ENCODE data around the gene TGFBR2. TPM values are rescaled to one million over a fixed set of nuclear protein-coding genes. Genes with fewer than 3 reads are reported as not detected.

TGFBR2 gene
- total RNA-seq, 2 donors from 2014 or later = 6.0 to 9.6 TPM

DNA sequence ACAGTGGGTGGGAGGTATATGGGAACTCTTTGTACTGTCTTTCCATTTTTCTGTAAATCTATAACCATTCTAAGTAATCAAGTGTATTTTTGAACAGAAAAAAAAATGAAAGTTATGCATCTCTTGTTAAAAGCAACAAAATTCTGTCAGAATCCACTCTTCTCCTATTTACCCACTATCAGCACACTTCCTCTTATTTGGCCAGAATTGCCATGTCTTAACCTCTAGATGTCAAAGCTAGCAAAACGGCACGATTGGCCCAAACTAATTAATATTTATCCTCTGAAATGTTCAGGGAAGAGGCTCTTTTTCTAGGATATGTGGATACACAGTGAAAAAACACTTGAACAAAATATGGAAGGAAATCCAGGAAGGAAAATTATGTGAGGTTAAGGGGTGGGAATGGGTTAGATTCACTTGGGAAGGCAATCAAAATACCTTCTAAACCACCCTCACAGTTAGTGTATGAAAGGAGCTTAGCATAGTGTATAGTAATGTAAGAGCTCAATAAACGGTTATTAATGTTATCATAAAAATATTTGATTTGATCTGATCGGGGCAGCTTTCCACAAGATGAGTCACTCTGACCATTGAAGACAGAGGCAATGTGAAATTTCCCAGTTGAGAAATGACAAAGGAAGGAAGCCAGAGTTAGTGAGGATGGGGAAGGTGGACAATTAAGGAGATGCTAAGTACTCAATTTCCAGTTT lies 20.1 kb upstream of the TGFBR2 start:
- no peak overlapping the region for H3K4me3 Mint-ChIP-seq
- Histone ChIP-seq H3K27ac (ENCODE audit: low read depth, low read length) (no peak overlapping the region), H3K27me3 (ENCODE audit: control insufficient read depth, insufficient read depth, low read length, poor library complexity, severe bottlenecking) (no peaks in the 10 kb centered on the region), H3K36me3 (ENCODE audit: control insufficient read depth, insufficient read depth, low read length) (no peaks in the 10 kb centered on the region), H3K4me3 (ENCODE audit: low read length) (no peak overlapping the region), H3K4me1 (ENCODE audit: control insufficient read depth, insufficient read depth, low read length) (no peaks in the 10 kb centered on the region), H3K9ac (ENCODE audit: extremely low read depth, low read length, poor library complexity, severe bottlenecking) (no peak overlapping the region), H3K9me3 (ENCODE audit: control insufficient read depth, low read length) (no peaks in the 10 kb centered on the region)
- 93 to 96% methylated on average over 2 to 4 of the region's 4 CpGs for WGBS, 2 experiments (ENCODE audit: insufficient coverage in 1 of 2, insufficient read length in 1 of 2)
- H3K36me3 Mint-ChIP-seq (ENCODE audit: low read depth) = no peaks in the 10 kb centered on the region
- H3K4me1 Mint-ChIP-seq = peaks cover 9% of the 10 kb centered on the region
- H3K9me3 Mint-ChIP-seq = no peaks in the 10 kb centered on the region
- no peak overlapping the region for H3K27ac Mint-ChIP-seq
- no peak for DNase-seq
- TF ChIP-seq, protein P1, sequence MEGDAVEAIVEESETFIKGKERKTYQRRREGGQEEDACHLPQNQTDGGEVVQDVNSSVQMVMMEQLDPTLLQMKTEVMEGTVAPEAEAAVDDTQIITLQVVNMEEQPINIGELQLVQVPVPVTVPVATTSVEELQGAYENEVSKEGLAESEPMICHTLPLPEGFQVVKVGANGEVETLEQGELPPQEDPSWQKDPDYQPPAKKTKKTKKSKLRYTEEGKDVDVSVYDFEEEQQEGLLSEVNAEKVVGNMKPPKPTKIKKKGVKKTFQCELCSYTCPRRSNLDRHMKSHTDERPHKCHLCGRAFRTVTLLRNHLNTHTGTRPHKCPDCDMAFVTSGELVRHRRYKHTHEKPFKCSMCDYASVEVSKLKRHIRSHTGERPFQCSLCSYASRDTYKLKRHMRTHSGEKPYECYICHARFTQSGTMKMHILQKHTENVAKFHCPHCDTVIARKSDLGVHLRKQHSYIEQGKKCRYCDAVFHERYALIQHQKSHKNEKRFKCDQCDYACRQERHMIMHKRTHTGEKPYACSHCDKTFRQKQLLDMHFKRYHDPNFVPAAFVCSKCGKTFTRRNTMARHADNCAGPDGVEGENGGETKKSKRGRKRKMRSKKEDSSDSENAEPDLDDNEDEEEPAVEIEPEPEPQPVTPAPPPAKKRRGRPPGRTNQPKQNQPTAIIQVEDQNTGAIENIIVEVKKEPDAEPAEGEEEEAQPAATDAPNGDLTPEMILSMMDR (conservative IDR thresholded peaks at IDR 0.05) = no peak
- H3K27me3 Mint-ChIP-seq (ENCODE audit: insufficient read depth) = no peaks in the 10 kb centered on the region

DNA sequence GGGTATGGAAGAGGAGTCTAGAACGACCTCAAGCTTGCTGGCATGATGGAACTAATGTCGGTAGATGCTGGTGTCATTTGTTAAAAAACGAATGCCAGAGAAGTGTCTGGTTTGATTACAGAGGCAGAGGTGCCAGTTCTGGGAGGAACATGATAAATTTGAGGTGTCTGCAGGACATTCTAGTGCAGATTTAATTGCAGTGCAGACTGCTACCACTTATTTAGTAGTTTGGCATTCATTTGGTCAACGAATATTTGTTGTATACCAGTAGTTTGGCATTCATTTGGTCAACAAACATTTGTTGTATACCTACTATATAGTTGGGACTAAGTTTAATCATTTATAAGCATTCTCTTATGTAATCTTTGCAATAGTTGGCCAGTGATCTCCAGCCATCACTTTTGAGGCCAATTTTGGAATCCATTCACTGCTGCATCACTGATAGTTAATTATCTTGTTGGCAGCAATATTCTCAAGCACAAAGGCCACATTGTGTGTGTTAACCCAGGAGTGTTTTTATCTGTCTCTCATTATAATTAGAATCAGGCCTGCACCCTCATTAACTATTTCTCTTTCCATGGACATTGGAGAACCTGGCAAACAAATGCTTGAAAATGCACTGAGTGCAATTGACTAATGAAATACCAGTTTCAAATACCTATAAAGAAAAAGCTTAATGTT lies 19.5 kb upstream of the TGFBR2 start:
- no peak overlapping the region for H3K27ac ChIP-seq (ENCODE audit: low read depth, low read length)
- no peaks in the 10 kb centered on the region for H3K9me3 Mint-ChIP-seq
- no peaks in the 10 kb centered on the region for H3K27me3 ChIP-seq (ENCODE audit: control insufficient read depth, insufficient read depth, low read length, poor library complexity, severe bottlenecking)
- no peaks in the 10 kb centered on the region for H3K36me3 Mint-ChIP-seq (ENCODE audit: low read depth)
- no peaks in the 10 kb centered on the region for H3K27me3 Mint-ChIP-seq (ENCODE audit: insufficient read depth)
- H3K4me1 ChIP-seq (ENCODE audit: control insufficient read depth, insufficient read depth, low read length) = no peaks in the 10 kb centered on the region
- no peak for DNase-seq
- peaks cover 3% of the 10 kb centered on the region for H3K4me1 Mint-ChIP-seq
- no peak overlapping the region for H3K4me3 Mint-ChIP-seq
- TF ChIP-seq, protein P1 (conservative IDR thresholded peaks at IDR 0.05) = no peak
- H3K36me3 ChIP-seq (ENCODE audit: control insufficient read depth, insufficient read depth, low read length) = no peaks in the 10 kb centered on the region
- H3K9me3 ChIP-seq (ENCODE audit: control insufficient read depth, low read length) = no peaks in the 10 kb centered on the region
- no peak overlapping the region for H3K9ac ChIP-seq (ENCODE audit: extremely low read depth, low read length, poor library complexity, severe bottlenecking)
- H3K4me3 ChIP-seq (ENCODE audit: low read length) = no peak overlapping the region
- 90 to 94% methylated on average over 3 to 4 of the region's 4 CpGs for WGBS, 2 experiments (ENCODE audit: insufficient coverage in 1 of 2, insufficient read length in 1 of 2)
- no peak overlapping the region for H3K27ac Mint-ChIP-seq

DNA sequence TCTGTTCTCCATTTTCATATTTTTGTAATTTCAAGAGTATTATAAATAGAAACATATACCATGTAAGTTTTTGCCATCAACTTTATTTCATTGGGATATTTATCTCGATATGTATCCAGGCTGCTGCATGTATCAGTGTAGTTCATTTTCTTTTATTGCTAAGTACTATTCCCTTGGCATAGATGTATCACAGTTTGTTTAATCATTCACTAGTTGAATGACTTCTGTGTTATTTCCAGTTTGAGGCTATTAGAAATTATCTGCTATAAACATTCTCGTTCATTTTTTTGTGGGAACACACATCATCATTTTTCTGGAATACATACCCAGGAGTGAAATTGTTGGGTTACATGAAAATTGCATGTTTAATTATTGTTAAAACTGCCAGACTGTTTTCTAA lies 18.5 kb upstream of the TGFBR2 start:
- 100% methylated on average over 2 of the region's 2 CpGs; no CpG with 5 or more reads in 1 of the 2 experiments for WGBS, 2 experiments (ENCODE audit: insufficient coverage in 1 of 2, insufficient read length in 1 of 2)
- Mint-ChIP-seq H3K9me3 (no peaks in the 10 kb centered on the region), H3K36me3 (ENCODE audit: low read depth) (no peaks in the 10 kb centered on the region), H3K27me3 (ENCODE audit: insufficient read depth) (no peaks in the 10 kb centered on the region), H3K4me3 (no peak overlapping the region), H3K27ac (no peak overlapping the region), H3K4me1 (no peaks in the 10 kb centered on the region)
- no peak overlapping the region for H3K4me3 ChIP-seq (ENCODE audit: low read length)
- TF ChIP-seq, protein P1 (conservative IDR thresholded peaks at IDR 0.05) = no peak
- no peak for DNase-seq
- no peak overlapping the region for H3K9ac ChIP-seq (ENCODE audit: extremely low read depth, low read length, poor library complexity, severe bottlenecking)
- H3K36me3 ChIP-seq (ENCODE audit: control insufficient read depth, insufficient read depth, low read length) = no peaks in the 10 kb centered on the region
- H3K27ac ChIP-seq (ENCODE audit: low read depth, low read length) = no peak overlapping the region
- no peaks in the 10 kb centered on the region for H3K27me3 ChIP-seq (ENCODE audit: control insufficient read depth, insufficient read depth, low read length, poor library complexity, severe bottlenecking)
- H3K9me3 ChIP-seq (ENCODE audit: control insufficient read depth, low read length) = no peaks in the 10 kb centered on the region
- no peaks in the 10 kb centered on the region for H3K4me1 ChIP-seq (ENCODE audit: control insufficient read depth, insufficient read depth, low read length)

Measured in endodermal cell (in vitro differentiated cells).